ENCODE measurements around the gene ADGRB3. TPM values are rescaled to one million over a fixed set of nuclear protein-coding genes. Genes with fewer than 3 reads are reported as not detected.

Gene ADGRB3
- total RNA-seq, 2 donors from 2014 or later, result 1.3 to 2.4 TPM

DNA sequence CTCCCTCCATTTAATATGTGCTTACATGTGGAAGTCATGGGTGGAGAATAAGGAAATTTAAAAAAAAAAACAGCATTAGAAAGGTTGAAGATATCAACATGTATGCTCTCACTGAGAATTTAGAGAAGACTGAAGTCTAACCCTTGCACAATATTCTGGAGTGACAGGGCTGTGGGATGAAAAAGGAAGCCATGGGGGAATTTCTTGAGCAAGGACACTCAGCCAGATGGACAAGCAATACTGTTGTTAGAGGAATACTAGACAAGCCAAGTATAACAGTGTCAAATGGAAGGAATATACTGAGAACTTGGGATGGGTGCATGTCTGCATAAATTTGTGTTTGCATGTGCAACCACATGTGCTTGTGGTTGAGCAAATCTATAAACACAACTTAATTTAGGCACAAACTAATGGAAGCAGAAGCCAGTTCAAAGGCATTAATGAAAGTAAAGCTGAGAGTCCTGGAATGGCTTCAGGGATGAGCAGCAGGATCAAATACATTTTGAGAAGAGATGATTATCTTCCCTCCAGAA, 119.7 kb downstream of the ADGRB3 start:
- Histone ChIP-seq H3K4me3 (no peak overlapping the region), H3K27ac (no peak overlapping the region), H3K27me3 (no peaks in the 10 kb centered on the region), H3K9me3 (no peaks in the 10 kb centered on the region), H3K36me3 (no peaks in the 10 kb centered on the region), H3K4me1 (no peaks in the 10 kb centered on the region)
- no peak for TF ChIP-seq CTCF (IDR thresholded peaks at IDR 0.05)
- no peak for DNase-seq (ENCODE audit: low spot score)

GRCh38 chr6:68756454-68757375, 121.6 kb downstream of the ADGRB3 start:
- TF ChIP-seq CTCF (IDR thresholded peaks at IDR 0.05), result no peak
- Histone ChIP-seq H3K4me1 (no peaks in the 10 kb centered on the region), H3K36me3 (no peaks in the 10 kb centered on the region), H3K4me3 (no peak overlapping the region), H3K27ac (no peak overlapping the region), H3K9me3 (no peaks in the 10 kb centered on the region), H3K27me3 (no peaks in the 10 kb centered on the region)
- no peak for DNase-seq (ENCODE audit: low spot score)

GRCh38 chr6:68757821-68758220, 122.7 kb downstream of the ADGRB3 start:
- Histone ChIP-seq H3K27ac (no peak overlapping the region), H3K27me3 (no peaks in the 10 kb centered on the region), H3K9me3 (no peaks in the 10 kb centered on the region), H3K4me3 (no peak overlapping the region), H3K4me1 (no peaks in the 10 kb centered on the region), H3K36me3 (no peaks in the 10 kb centered on the region)
- DNase-seq (ENCODE audit: low spot score), result no peak
- TF ChIP-seq CTCF (IDR thresholded peaks at IDR 0.05), result no peak

- no peak for TF ChIP-seq CTCF (IDR thresholded peaks at IDR 0.05)
- no peaks in the 10 kb centered on the region for H3K36me3 ChIP-seq
- DNase-seq (ENCODE audit: low spot score), result no peak
- H3K9me3 ChIP-seq, result no peaks in the 10 kb centered on the region
- no peaks in the 10 kb centered on the region for H3K4me1 ChIP-seq
- no peak overlapping the region for H3K27ac ChIP-seq
- no peaks in the 10 kb centered on the region for H3K27me3 ChIP-seq
- no peak overlapping the region for H3K4me3 ChIP-seq
These were observed 123.5 kb downstream of the ADGRB3 start for GRCh38 chr6:68758559-68758958.

GRCh38 chr6:68760485-68760884, 125.4 kb downstream of the ADGRB3 start:
- Histone ChIP-seq H3K27me3 (no peaks in the 10 kb centered on the region), H3K4me1 (no peaks in the 10 kb centered on the region), H3K4me3 (no peak overlapping the region), H3K27ac (no peak overlapping the region), H3K9me3 (no peaks in the 10 kb centered on the region), H3K36me3 (no peaks in the 10 kb centered on the region)
- TF ChIP-seq CTCF (IDR thresholded peaks at IDR 0.05), result no peak
- no peak for DNase-seq (ENCODE audit: low spot score)
